ENCODE results near the gene TMEM273.

Gene TMEM273

DNA sequence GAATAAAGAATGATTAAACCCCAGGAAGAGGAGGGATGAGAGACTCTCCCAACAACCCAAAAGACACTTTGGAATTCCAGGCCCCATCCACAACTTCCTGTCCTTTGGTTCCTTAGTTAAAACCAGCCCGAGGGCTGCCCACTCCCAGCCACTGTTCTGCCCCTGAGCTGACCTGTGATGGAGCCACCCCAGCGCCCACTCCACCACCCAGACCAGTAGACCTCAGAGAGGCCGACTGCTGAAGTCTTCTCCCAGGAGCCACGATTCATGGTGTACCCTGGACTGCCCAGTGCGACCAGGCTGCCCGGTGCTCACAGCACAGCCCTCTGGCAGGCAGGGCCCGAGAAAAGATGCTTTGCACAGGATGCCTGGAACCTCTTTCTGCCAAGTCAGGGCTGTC, 79.5 kb downstream of the TMEM273 start:
- H3K27me3 ChIP-seq (ENCODE audit: control insufficient read depth in 1 of 2, insufficient read depth in 2 of 2, low read length in 2 of 2): no peaks in the 10 kb centered on the region
- peaks cover 79% of the 10 kb centered on the region for H3K4me1 ChIP-seq (ENCODE audit: insufficient read depth, low read length)
- no peak overlapping the region for H3K9ac ChIP-seq (ENCODE audit: low read length)
- H3K9me3 ChIP-seq (ENCODE audit: low read length): no peaks in the 10 kb centered on the region
- no peak overlapping the region for H3K27ac ChIP-seq (ENCODE audit: low read depth, low read length)
- no peak overlapping the region for H3K4me3 ChIP-seq (ENCODE audit: low read depth in 1 of 2, low read length in 2 of 2)
- H3K36me3 ChIP-seq (ENCODE audit: insufficient read depth, low read length): no peaks in the 10 kb centered on the region

DNA sequence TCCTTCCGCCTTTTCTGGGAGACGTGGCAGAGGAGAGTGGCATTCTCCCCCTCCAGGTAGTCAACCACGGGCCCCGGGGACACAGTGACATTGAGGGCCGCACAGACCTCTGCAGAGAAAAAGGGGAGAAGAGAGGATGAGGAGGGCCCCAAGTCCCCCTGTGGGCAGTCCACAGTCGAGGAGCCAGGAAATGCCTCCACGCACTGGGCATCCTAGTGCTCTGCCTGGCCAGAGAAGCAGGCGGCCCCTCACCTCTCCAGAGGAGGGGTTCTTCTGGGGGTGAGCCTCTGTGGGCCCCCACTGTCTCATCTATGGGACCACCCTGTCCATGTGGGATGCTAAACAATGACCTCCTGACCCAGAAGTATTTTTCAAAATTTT, 80.3 kb downstream of the TMEM273 start:
- no peaks in the 10 kb centered on the region for H3K9me3 ChIP-seq (ENCODE audit: low read length)
- H3K4me3 ChIP-seq (ENCODE audit: low read depth in 1 of 2, low read length in 2 of 2): no peak overlapping the region
- H3K36me3 ChIP-seq (ENCODE audit: insufficient read depth, low read length): no peaks in the 10 kb centered on the region
- H3K9ac ChIP-seq (ENCODE audit: low read length): no peak overlapping the region
- H3K27ac ChIP-seq (ENCODE audit: low read depth, low read length): no peak overlapping the region
- H3K27me3 ChIP-seq (ENCODE audit: control insufficient read depth in 1 of 2, insufficient read depth in 2 of 2, low read length in 2 of 2): no peaks in the 10 kb centered on the region
- peaks cover 71% of the 10 kb centered on the region for H3K4me1 ChIP-seq (ENCODE audit: insufficient read depth, low read length)

DNA sequence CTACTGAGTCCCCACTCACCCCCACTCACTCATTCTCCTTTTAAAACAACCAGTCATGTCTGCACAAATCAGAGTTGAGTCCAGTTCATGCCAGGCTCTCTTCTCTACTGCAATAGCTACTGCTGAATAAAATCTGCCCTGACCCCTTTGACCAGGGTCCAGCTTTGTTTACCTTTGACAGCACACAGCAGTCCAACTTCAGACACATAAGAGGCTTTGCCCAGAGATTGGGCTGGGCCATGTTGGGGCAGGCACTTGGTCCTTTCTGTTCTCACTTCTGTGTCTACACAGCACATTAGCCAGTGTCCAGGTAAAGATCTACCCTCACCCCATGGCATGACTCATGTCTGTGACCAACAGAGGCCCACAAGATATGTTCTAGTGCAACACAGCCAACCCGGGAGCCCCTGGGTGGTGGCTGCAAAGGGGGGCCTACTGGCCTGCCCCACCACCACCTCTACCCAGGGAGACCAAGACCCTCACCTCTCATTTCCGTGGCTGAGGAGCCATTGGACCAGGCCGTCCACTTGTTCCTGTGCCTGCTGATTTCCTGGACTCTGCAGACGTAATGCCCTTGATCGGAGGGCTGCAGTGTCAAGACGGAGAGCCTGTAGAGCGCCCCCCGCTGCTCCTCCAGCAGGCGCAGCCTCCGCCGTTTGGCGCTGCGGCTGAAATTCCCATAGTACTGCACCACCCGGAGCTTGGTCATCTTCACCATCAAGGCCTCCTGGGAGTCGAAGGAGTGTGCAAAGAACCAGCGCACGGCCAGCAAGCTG, 80.9 kb downstream of the TMEM273 start:
- H3K27ac ChIP-seq (ENCODE audit: low read depth, low read length): no peak overlapping the region
- H3K27me3 ChIP-seq (ENCODE audit: control insufficient read depth in 1 of 2, insufficient read depth in 2 of 2, low read length in 2 of 2): no peaks in the 10 kb centered on the region
- peaks cover 67% of the 10 kb centered on the region for H3K4me1 ChIP-seq (ENCODE audit: insufficient read depth, low read length)

DNA sequence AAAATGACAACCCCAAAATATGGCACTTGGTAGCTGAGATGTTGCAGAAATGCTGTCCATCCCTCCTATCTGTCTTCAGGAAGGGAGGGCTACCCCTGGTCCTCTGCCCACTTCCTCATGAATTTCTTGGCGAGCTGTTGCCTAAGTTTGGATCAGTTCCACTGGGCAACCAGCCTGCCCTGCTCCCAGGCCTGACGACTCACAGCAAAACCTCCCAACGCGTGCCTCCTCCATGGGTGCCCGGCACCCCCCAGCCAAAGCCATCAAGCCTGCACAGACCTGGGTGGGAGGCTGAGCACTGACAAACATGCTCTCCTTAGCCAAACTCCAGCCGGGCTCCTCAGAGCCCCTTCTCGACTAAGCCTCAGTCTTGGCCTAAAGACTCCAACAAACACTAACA, 81.7 kb downstream of the TMEM273 start:
- H3K4me1 ChIP-seq (ENCODE audit: insufficient read depth, low read length): peaks cover 59% of the 10 kb centered on the region
- H3K4me3 ChIP-seq (ENCODE audit: low read depth in 1 of 2, low read length in 2 of 2): no peak overlapping the region
- no peaks in the 10 kb centered on the region for H3K27me3 ChIP-seq (ENCODE audit: control insufficient read depth in 1 of 2, insufficient read depth in 2 of 2, low read length in 2 of 2)
- H3K27ac ChIP-seq (ENCODE audit: low read depth, low read length): no peak overlapping the region
- H3K9me3 ChIP-seq (ENCODE audit: low read length): no peaks in the 10 kb centered on the region
- H3K9ac ChIP-seq (ENCODE audit: low read length): no peak overlapping the region
- H3K36me3 ChIP-seq (ENCODE audit: insufficient read depth, low read length): no peaks in the 10 kb centered on the region

More for the DNA sequence above, 80.9 kb downstream of the TMEM273 start:
- H3K4me3 ChIP-seq (ENCODE audit: low read depth in 1 of 2, low read length in 2 of 2): no peak overlapping the region
- no peaks in the 10 kb centered on the region for H3K9me3 ChIP-seq (ENCODE audit: low read length)
- H3K9ac ChIP-seq (ENCODE audit: low read length): no peak overlapping the region
- no peaks in the 10 kb centered on the region for H3K36me3 ChIP-seq (ENCODE audit: insufficient read depth, low read length)

DNA sequence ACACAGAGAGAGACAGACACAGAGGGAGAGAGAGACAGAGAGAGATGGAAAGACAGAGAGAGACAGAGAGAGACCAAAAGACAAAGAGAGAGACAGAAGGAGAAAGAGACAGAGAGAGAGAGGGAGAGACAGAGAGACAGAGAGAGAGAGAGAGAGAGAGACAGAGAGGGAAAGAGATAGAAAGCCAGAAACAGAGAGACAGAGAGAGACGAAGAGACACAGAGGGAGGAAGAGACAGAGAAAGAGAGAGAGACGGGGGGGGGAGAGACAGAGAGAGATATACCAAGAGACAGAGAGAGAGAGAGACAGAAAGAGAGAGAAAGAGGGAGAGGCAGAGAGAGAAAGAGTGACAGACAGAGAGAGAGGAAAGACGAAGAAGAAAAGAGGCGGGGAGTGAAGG, 83.1 kb downstream of the TMEM273 start:
- Histone ChIP-seq H3K4me1 (ENCODE audit: insufficient read depth, low read length) (peaks cover 54% of the 10 kb centered on the region), H3K9me3 (ENCODE audit: low read length) (no peaks in the 10 kb centered on the region), H3K4me3 (ENCODE audit: low read depth in 1 of 2, low read length in 2 of 2) (no peak overlapping the region), H3K36me3 (ENCODE audit: insufficient read depth, low read length) (no peaks in the 10 kb centered on the region), H3K9ac (ENCODE audit: low read length) (no peak overlapping the region), H3K27ac (ENCODE audit: low read depth, low read length) (no peak overlapping the region), H3K27me3 (ENCODE audit: control insufficient read depth in 1 of 2, insufficient read depth in 2 of 2, low read length in 2 of 2) (no peaks in the 10 kb centered on the region)
